Osteocyte (in vitro differentiated cells): Measurements from ENCODE around the gene EXOC6. TPM values are rescaled to one million over a fixed set of nuclear protein-coding genes. Genes with fewer than 3 reads are reported as not detected.
A peak's percentile ranks its signal among the peaks of the same experiment; 100 is the strongest.

Experiments used
- DNase-seq: peaks from one replicate; pipeline ENCODE4 v3.0.0; 2021; ENCODE audit warnings: mixed read lengths; ENCODE audit not compliant: unreplicated experiment; ENCODE audit errors: extremely low spot score
- H3K27ac Mint-ChIP-seq: one replicate; pipeline ENCODE4 v1.8.0; 2021; ENCODE audit warnings: mild to moderate bottlenecking, mixed read lengths; ENCODE audit not compliant: unreplicated experiment
- H3K27me3 Mint-ChIP-seq: one replicate; pipeline ENCODE4 v1.8.0; 2021; ENCODE audit warnings: mixed read lengths; ENCODE audit not compliant: unreplicated experiment
- H3K36me3 Mint-ChIP-seq: one replicate; pipeline ENCODE4 v1.8.0; 2021; ENCODE audit warnings: mixed read lengths; ENCODE audit not compliant: unreplicated experiment
- H3K4me1 Mint-ChIP-seq: one replicate; pipeline ENCODE4 v1.8.0; 2021; ENCODE audit warnings: mixed read lengths; ENCODE audit not compliant: unreplicated experiment
- H3K4me3 Mint-ChIP-seq: one replicate; pipeline ENCODE4 v1.8.0; 2021; ENCODE audit warnings: mild to moderate bottlenecking, moderate library complexity, mixed read lengths; ENCODE audit not compliant: unreplicated experiment
- H3K9me3 Mint-ChIP-seq: one replicate; pipeline ENCODE4 v1.8.0; 2021; ENCODE audit warnings: mixed read lengths; ENCODE audit not compliant: unreplicated experiment
- total RNA-seq: library from RNA; stranded (reverse); gene quantifications from 2 replicates; pipeline ENCODE4 v1.2.1, GENCODE V29; 2021
- TF ChIP-seq, protein P1 (sequence below): fragments of 200-600 bp; sonication (generic); IDR thresholded peaks from 2 replicates; pipeline ENCODE4 v1.5.0; 2021; ENCODE audit warnings: antibody characterized with exemption, mild to moderate bottlenecking, moderate library complexity

EXOC6 gene
- total RNA-seq, 1 donor from 2014 or later: 8.5 TPM

GRCh38 chr10:93032105-93032808 is 183.9 kb downstream of the EXOC6 start:
- no peak for DNase-seq
- Mint-ChIP-seq H3K27ac (no peak overlapping the region), H3K9me3 (peaks cover 6% of the 10 kb centered on the region), H3K4me1 (peaks cover 44% of the 10 kb centered on the region), H3K4me3 (no peak overlapping the region), H3K36me3 (peaks cover 2% of the 10 kb centered on the region), H3K27me3 (no peaks in the 10 kb centered on the region)
- TF ChIP-seq, protein P1, sequence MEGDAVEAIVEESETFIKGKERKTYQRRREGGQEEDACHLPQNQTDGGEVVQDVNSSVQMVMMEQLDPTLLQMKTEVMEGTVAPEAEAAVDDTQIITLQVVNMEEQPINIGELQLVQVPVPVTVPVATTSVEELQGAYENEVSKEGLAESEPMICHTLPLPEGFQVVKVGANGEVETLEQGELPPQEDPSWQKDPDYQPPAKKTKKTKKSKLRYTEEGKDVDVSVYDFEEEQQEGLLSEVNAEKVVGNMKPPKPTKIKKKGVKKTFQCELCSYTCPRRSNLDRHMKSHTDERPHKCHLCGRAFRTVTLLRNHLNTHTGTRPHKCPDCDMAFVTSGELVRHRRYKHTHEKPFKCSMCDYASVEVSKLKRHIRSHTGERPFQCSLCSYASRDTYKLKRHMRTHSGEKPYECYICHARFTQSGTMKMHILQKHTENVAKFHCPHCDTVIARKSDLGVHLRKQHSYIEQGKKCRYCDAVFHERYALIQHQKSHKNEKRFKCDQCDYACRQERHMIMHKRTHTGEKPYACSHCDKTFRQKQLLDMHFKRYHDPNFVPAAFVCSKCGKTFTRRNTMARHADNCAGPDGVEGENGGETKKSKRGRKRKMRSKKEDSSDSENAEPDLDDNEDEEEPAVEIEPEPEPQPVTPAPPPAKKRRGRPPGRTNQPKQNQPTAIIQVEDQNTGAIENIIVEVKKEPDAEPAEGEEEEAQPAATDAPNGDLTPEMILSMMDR: no peak

DNA sequence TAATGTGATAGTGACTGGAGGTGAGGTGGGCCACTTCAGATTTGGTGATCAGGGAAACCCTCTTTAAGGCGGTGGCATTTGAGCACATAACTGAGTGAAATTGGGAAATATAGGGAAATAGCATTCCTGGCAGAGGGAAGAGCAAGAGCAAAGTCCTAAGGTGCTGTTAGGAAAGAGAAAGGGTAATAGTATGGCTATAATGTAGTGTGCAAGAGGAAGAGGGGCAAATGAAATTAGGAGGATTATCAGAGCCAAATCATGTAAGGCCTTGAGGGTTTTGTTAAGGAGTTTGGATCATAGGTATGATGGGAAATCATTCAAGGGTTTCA is 184.5 kb downstream of the EXOC6 start:
- no peaks in the 10 kb centered on the region for H3K27me3 Mint-ChIP-seq
- TF ChIP-seq, protein P1: no peak
- DNase-seq: no peak
- H3K4me1 Mint-ChIP-seq: peaks cover 44% of the 10 kb centered on the region
- no peaks in the 10 kb centered on the region for H3K36me3 Mint-ChIP-seq
- H3K4me3 Mint-ChIP-seq: no peak overlapping the region
- peaks cover under 1% of the 10 kb centered on the region for H3K9me3 Mint-ChIP-seq
- no peak overlapping the region for H3K27ac Mint-ChIP-seq

- Mint-ChIP-seq H3K27ac (no peak overlapping the region), H3K4me1 (peaks cover 35% of the 10 kb centered on the region), H3K9me3 (no peaks in the 10 kb centered on the region), H3K36me3 (no peaks in the 10 kb centered on the region), H3K27me3 (no peaks in the 10 kb centered on the region), H3K4me3 (no peak overlapping the region)
- TF ChIP-seq, protein P1: no peak
- DNase-seq: no peak
Measured at GRCh38 chr10:93034426-93034825, 186.1 kb downstream of the EXOC6 start.

DNA sequence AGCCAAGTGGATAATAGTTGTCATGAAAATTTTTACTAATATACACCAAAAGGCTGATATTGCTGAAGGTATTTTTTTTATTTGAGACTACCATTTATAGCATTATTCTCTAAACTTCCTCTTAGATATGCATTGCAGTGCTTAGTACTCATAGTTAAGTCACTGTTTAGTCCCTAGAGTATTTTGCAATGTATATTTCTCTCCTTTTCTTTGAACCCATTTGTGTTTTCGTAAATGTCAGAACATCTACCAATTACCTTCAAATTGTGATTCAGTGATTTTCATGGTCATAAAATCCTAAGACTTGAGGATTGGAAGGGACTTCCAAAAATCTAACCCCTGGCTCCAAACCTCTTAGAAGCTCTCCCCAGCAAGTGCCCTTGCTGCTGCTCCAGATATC is 190.8 kb downstream of the EXOC6 start:
- TF ChIP-seq, protein P1: no peak
- Mint-ChIP-seq H3K27ac (no peak overlapping the region), H3K27me3 (no peaks in the 10 kb centered on the region), H3K36me3 (no peaks in the 10 kb centered on the region), H3K4me1 (peaks cover 7% of the 10 kb centered on the region), H3K9me3 (no peaks in the 10 kb centered on the region), H3K4me3 (no peak overlapping the region)
- DNase-seq: no peak

GRCh38 chr10:93039721-93040120 is 191.4 kb downstream of the EXOC6 start:
- Mint-ChIP-seq H3K4me3 (no peak overlapping the region), H3K27ac (no peak overlapping the region), H3K9me3 (no peaks in the 10 kb centered on the region), H3K36me3 (no peaks in the 10 kb centered on the region), H3K4me1 (peaks cover 1% of the 10 kb centered on the region), H3K27me3 (no peaks in the 10 kb centered on the region)
- TF ChIP-seq, protein P1: peak; percentile 67
- no peak for DNase-seq
